Urothelium cell line (cell line): ENCODE data around the gene TMC2.
A peak's percentile ranks its signal among the peaks of the same experiment; 100 is the strongest.
"Not testable (repeated sequence)": the region's sequence is repeated elsewhere in the genome, so short reads cannot be mapped to it uniquely, and the experiment has no call there.

Experiments
- DNase-seq: peaks from one replicate; pipeline ENCODE4 v3.0.0; 2011; ENCODE audit warnings: low spot score, mixed read lengths
- FAIRE-seq: peaks from 2 replicates; lab custom pipeline; 2011; peaks lifted over from hg19 to GRCh38; lab: Jason Lieb, UNC

Gene TMC2, protein sequence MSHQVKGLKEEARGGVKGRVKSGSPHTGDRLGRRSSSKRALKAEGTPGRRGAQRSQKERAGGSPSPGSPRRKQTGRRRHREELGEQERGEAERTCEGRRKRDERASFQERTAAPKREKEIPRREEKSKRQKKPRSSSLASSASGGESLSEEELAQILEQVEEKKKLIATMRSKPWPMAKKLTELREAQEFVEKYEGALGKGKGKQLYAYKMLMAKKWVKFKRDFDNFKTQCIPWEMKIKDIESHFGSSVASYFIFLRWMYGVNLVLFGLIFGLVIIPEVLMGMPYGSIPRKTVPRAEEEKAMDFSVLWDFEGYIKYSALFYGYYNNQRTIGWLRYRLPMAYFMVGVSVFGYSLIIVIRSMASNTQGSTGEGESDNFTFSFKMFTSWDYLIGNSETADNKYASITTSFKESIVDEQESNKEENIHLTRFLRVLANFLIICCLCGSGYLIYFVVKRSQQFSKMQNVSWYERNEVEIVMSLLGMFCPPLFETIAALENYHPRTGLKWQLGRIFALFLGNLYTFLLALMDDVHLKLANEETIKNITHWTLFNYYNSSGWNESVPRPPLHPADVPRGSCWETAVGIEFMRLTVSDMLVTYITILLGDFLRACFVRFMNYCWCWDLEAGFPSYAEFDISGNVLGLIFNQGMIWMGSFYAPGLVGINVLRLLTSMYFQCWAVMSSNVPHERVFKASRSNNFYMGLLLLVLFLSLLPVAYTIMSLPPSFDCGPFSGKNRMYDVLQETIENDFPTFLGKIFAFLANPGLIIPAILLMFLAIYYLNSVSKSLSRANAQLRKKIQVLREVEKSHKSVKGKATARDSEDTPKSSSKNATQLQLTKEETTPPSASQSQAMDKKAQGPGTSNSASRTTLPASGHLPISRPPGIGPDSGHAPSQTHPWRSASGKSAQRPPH

DNA sequence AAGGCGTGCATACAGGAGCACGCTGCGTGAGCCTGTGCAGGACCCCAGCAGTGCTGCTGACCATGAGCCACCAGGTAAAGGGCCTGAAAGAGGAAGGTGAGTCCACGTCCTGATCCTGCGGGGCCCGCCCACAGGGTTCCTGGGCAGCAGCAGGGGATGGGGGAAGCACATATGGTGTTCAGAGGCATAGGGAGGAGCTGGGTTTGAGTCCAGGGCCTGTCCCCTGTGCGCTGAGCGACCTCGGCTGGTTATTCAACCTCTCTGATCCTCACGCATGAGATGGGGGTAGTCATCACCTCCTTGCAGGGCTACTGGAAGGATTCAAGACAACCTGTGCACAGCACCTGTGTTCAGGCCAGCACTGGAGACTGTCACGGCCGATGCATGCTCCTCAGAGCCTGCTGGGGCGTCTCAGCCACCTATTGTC, at the start of gene TMC2:
Gene TMC2 (plus strand): TSS at position 14 of the 427 bp plus-strand sequence. CDS start 49 bp downstream, at position 63.
- FAIRE-seq (no peak), DNase-seq (no peak)

DNA sequence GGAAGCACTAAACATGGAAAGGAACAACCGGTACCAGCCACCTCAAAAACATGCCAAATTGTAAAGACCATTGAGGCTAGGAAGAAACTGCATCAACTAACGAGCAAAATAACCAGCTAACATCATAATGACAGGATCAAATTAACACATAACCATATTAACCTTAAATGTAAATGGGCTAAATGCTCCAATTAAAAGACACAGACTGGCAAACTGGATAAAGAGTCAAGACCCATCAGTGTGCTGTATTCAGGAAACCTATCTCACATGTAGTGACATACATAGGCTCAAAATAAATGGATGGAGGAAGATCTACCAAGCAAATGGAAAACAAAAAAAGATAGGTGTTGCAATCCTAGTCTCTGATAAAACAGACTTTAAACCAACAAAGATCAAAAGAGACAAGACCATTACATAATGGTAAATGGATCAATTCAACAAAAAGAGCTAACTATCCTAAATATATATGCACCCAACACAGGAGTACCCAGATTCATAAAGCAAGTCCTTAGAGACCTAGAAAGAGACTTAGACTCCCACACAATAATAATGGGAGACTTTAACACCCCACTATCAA, 33.5 kb upstream of the TMC2 start:
- FAIRE-seq, DNase-seq: not testable (repeated sequence)

DNA sequence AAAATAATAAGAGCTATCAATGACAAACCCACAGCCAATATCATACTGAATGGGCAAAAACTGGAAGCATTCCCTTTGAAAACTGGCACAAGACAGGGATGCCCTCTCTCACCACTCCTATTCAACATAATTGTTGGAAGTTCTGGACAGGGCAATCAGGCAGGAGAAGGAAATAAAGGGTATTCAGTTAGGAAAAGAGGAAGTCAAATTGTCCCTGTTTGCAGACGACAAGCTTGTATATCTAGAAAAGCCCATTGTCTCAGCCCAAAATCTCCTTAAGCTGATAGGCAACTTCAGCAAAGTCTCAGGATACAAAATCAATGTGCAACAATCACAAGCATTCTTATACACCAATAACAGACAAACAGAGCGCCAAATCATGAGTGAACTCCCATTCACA, 31.6 kb upstream of the TMC2 start:
- DNase-seq, FAIRE-seq: not testable (repeated sequence)

DNA sequence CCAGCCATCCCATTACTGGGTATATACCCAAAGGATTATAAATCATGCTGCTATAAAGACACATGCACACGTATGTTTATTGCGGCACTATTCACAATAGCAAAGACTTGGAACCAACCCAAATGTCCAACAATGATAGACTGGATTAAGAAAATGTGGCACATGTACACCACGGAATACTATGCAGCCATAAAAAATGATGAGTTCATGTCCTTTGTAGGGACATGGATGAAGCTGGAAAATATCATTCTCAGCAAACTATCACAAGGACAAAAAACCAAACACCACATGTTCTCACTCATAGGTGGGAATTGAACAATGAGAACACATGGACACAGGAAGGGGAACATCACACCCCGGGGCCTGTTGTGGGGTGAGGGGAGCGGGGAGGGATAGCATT, 29.9 kb upstream of the TMC2 start:
- not testable (repeated sequence) for FAIRE-seq, DNase-seq

DNA sequence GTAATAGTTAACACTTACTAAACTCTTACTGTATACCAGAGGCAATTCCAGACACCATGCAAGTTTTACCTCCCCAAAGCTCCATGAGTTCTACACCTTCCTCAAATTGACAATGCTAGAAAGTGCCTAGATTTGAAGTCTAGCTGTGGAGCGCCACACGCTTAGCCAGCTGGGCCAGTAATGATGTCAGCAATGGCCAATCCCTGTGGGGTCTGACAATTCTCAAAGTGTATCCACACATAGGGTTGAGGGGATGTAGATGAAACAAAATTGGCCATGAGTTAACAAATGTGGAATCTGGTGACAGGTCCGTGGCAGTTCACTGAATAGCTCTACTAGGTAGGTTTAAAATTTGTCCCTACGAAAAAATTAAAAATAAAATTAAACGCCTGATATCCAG, 28.9 kb upstream of the TMC2 start:
- DNase-seq (no peak), FAIRE-seq (no peak)

DNA sequence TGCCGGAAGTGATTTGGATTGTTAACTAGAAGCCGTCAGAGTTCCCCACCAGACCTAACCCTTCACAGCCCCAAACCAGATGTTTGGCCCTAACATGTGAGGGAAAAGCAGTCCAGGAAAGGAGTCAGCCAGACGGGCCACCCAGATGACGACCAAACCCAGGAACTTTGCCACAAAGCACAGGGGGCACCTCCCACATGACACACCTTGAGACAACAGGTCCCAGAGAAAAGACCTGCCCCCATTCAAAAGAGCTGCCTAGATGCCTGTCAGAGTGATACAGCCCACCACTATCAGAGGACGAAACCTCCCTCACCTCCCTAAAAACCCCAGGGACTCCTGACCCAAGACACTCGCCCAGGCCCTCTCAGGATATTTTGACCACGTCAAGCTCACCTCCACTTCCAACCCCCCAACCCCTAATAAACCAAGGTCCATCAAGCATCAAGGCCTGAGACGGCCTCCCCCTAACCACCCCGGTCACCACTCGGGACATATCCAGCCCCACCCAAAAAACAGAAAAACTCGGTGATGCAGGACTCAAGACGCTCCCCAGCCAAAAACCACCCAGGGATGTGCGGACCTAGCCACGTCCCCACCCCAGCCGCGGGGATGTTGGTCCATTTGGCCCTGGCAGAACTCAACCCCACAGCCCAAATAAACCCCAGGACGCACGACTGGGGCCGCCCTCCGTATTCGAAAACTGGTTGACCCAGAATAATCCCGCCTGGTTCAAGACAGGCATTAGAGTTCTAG, 28.3 kb upstream of the TMC2 start:
- FAIRE-seq (no peak), DNase-seq (peak; percentile 13)

DNA sequence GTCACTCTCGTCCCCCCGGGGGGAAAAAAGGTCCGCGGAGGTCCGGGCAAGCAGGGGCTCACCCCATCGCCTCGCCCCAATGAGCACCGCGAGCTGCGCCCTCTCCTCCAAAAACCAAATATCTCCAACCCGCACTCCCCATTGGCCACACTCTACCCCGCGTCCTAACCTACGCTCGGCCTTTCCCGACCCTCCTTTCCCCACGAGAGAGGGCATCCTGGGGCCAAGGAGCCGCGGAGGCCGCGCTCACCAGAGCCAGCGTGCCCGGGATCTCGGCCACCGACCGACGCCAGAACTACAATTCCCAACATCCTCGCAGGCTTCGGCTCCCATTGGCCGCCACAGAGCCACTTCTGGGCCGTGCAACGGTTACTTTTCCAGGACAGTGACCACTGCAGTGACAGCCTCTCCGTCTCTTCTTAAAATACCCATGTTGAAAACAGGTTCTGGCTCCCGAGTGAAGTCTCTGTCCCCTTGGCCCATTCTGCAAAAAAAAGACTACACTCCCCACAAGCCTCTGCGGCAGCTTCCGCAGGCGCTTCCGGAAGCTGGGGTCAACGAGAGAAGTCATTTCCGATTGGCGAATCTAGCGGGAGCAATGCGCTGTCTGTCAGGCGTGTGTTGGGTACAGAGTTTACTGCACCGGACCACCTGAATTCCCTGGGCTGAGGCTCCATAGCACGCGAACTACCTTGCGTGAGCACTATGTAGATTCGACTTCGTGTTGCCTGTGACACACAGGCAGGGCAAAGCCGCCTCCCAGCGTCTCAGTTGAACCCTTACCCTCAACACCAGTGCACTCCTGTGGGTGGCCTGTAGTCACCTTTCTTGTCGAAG, 27.5 kb upstream of the TMC2 start, which contains the start of gene ZNF343:
Gene ZNF343 (minus strand): TSS at position 285 of the 837 bp plus-strand sequence. CDS start 15,020 bp downstream, outside the sequence.
- FAIRE-seq: no peak

DNA sequence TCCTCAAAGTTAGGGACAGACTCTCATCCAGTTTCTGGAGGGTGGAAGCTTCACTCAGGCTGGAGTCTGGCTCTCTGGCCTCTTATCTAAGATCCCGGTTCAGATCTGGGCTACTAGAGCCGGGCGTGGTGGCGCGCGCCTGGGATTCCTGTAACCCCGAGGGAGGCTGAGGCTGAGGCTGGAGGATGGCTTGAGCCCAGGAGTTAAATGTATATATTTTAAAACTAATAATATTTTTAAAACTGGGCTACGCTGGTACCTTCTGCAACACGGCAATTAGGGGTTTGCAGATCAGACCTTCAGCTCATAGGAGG, 26.9 kb upstream of the TMC2 start:
- no peak for DNase-seq
- FAIRE-seq: no peak

More for the DNA sequence above, 27.5 kb upstream of the TMC2 start, which contains the start of gene ZNF343:
- peak; percentile 90 for DNase-seq

DNA sequence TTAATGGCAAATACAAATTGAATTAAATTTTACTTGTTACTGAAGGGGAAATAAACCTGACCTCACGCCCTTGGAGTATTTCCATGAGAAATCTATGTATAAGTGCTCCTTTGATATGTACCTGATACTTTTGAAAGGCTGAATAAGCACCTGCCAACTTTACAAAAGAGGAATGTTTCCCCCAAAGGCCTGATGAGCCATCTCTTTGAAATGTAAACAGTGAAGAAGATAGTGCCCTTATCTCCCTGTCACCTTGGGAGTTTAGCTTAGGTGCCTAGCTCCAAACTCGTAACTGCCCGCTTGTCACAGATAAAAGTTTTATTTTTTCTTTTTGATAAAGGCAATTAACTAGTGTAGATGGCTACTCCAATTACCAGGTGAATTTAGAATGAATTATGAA, 26.6 kb upstream of the TMC2 start:
- DNase-seq: no peak

DNA sequence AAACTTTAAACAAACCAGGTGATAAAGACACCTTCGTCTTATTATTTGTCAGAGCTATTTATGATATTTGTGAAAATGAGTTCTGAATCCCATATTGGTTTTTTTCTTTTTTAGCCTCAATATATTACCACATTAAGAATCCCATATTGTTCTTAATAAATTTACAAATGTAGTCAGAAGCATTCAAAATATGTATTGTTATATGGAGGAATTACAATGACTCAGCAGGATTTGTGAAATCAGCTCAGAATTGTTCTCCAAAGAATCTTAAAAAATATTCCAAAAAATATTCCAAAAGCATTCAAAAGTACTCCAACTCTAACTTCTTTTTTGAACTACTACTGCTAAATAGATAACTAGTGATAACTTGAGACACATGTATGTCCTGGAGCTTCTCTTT, 21.2 kb upstream of the TMC2 start:
- FAIRE-seq (no peak), DNase-seq (no peak)

More for the DNA sequence above, 26.6 kb upstream of the TMC2 start:
- no peak for FAIRE-seq

DNA sequence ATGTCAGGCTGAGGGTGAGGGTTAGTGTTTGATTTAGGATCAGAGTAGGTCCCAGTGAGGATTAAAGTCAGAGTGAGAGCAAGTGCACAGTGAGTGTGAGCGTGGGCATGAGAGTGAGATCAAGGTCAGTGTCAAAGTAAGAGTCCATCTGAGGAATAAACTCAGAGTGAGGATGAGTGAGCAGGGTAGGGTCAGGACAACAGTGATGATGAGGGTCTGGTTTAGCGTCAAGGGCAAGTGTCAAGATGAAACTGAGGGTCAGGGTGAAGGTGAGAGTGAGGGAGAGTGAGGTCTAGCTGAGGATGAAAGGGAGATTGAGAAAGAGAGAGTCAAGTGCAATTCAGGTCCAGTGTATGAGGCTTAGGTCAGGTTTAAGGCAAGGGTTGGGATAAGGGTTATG, 20.0 kb upstream of the TMC2 start:
- FAIRE-seq: no peak
- no peak for DNase-seq

DNA sequence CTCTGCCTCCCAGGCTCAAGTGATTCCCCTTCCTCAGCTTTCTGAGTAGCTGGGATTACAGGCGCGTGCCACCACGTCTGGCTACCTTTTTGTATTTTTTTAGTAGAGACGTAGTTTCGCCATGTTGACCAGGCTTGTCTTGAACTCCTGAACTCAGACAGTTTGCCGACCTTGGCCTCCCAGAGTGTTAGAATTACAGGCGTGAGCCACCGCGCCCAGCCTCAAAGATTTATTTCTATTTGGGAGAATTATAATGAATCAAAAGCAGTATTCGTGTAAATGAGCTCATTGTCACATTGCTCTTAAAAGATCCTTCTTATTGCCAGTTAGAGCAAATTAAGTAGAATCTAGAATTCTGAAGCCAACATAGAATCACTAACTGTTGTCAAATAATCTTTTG, 18.3 kb upstream of the TMC2 start:
- FAIRE-seq (no peak), DNase-seq (no peak)

DNA sequence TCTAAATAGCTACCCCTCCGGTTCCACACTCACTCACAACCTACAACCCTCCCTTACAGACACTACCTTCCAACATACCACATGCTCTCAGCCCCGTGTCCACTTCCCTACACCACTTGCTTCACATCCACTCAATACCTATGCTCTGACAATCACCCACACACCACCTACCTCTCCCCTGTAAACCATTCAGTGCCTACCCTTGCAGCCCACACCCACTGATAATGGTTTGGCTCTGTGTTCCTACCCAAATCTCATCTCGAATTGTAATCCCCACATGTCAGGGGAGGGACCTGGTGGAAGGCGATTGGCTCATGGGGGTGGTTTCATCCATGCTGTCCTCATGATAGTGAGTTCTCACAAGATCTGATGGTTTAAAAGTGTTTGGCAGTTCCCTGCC, 17.8 kb upstream of the TMC2 start:
- FAIRE-seq (no peak), DNase-seq (no peak)

DNA sequence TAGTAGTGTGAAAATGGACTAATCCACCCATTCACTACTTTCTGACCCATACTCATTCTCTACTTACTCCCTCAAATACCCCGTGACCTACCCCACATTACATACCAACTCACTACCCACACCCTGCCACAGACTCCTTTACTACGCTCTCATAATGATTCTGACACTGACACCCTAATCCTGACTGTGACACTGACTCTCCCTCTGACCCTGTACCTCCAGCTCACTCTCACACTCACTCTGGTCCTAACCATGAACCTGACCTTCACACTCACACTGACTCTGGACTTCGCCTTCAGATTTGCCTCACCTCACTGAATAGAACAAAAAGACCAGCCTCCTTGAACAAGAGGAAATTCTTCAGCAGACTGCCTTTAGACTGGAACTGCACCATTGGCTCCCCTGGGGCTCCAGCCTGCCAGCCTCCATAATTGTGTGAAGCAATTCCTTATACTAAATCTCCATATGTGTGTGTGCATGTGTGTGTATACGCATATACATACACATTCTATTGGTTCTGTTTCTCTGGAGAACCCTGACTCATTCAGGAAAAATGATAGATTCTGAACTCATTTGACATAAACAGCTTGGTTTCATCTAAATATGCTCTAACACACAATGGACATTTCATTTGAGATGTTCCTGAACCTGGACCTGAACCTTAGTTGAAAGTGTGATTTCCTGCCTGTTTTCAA, 17.1 kb upstream of the TMC2 start:
- FAIRE-seq (no peak), DNase-seq (no peak)

DNA sequence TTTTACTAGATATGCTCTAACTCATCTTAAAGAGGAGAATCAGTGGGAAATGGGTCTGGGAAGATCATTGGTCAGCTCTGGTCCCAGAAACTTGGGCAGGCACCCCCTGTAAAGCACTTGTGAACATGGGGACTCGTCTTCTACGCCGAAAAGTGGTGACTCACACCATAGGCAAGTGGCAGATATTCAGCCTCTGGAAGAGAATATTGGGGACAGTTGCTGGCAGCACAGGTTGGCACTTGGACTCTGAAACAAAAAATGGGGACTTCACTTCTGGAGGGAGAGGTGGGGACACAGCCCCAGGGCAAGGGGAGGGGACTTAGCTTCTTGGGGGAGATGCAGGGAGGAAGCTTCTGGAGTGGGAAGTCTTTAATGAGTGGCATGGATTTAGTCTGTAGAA, 15.8 kb upstream of the TMC2 start:
- no peak for FAIRE-seq

DNA sequence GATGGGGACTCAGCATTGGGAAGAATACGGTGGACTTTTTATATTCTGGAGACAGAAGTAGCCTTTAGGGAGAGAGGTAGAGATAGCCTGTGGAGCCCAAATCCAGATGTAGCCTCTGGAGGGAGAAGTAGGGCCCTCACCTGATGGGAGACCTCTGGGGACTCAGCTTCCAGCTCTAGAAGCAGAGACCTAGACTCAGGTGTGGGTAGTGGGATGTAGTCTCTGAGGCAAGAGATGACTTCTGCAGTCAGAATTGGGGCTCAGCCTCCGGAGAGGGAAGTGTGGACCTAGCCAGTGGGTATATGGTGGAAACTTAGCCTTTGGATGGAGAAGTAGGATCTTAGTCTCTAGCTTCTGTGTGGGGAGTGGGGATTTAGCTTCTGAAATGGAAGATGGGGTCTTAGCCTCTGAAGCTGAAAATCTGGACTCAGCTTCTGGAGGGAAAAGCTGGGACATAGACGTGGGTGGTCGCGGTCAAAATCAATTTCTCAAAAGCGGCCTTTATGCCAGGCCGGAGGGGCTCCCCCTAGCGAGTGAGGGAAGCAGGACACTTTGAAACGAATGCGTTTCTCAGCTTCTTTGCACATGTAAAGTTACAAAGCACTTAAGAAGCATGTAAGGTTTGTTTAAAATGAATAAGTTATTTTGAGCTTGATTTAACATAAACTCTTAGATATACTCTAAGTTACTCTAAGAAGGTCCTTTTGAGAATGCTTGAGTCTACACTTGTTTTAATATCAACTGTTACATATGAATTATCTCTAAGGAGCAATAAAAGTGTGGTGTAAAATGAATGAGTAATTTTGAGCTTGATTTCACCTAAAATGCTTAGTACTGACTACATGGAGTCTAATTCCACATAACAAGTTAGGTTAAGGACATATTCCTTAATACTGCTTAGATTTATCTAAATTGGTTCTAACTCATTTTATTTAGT, 14.7 kb upstream of the TMC2 start:
- FAIRE-seq (no peak), DNase-seq (peak; percentile 47)

More for the DNA sequence above, 15.8 kb upstream of the TMC2 start:
- no peak for DNase-seq

DNA sequence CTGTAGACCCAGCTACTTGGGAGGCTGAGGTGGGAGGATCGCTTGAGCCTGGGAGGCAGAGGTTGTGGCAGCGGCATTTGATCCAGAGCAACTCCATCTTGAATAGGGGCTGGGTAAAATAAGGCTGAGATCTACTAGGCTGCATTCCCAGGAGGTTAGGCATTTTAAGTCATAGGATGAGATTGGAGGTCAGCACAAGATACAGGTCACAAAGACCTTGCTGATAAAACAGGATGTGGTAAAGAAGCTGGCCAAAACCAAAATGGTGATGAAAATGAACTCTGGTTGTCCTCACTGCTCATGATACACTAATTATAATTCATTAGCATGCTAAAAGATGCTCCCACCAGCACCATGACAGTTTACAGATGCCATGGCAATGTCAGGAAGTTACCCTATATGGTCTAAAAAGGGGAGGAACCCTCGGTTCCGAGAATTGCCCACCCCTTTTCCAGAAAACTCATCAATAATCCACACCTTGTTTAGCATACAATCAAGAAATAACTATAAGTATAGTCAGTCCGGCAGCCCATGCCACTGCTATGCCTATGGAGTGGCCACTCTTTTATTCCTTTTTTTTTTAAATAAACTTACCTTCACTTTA, 13.4 kb upstream of the TMC2 start:
- FAIRE-seq, DNase-seq: not testable (repeated sequence)
